ENCODE results near the gene PLEK.

DNA sequence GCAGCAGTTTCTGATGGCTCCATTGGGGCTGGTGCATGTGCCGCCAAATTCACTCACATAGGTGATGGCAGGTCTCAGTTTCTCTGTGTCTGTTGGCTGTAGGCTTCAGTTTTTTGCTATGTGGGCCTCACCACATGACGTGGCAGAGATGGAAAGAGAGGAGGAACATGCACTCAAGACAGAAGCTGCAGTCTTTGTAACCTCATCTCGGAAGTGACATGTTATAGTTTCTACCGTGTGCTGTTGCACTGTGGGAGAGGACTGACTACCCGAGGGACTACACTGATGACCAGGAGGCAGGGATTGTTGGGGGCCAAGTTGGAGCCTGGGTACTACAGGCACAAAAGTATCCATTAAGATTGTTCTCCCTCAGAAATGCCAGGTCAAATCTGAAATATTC, 36.2 kb upstream of the PLEK start:
- TF ChIP-seq, protein P1, sequence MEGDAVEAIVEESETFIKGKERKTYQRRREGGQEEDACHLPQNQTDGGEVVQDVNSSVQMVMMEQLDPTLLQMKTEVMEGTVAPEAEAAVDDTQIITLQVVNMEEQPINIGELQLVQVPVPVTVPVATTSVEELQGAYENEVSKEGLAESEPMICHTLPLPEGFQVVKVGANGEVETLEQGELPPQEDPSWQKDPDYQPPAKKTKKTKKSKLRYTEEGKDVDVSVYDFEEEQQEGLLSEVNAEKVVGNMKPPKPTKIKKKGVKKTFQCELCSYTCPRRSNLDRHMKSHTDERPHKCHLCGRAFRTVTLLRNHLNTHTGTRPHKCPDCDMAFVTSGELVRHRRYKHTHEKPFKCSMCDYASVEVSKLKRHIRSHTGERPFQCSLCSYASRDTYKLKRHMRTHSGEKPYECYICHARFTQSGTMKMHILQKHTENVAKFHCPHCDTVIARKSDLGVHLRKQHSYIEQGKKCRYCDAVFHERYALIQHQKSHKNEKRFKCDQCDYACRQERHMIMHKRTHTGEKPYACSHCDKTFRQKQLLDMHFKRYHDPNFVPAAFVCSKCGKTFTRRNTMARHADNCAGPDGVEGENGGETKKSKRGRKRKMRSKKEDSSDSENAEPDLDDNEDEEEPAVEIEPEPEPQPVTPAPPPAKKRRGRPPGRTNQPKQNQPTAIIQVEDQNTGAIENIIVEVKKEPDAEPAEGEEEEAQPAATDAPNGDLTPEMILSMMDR (IDR thresholded peaks at IDR 0.05; ENCODE audit: poor library complexity) = no peak
- TF ChIP-seq EZH2phosphoT487 (IDR thresholded peaks at IDR 0.05; ENCODE audit: low read depth, severe bottlenecking, unreplicated experiment) = no peak

Measured in hepatocyte (in vitro differentiated cells).